Inferior parietal cortex (tissue), 1 donor: ENCODE data around the gene TAC3.
"Not testable (repeated sequence)": the region's sequence is repeated elsewhere in the genome, so short reads cannot be mapped to it uniquely, and the experiment has no call there.

ENCODE experiments used
- DNase-seq: peaks from one replicate; pipeline ENCODE4 v3.0.0-alpha.2; 2016; ENCODE audit errors: extremely low spot score

The TAC3 gene

GRCh38 chr12:57037264-57037663 is 20.9 kb upstream of the TAC3 start:
- no peak for DNase-seq

- no peak for DNase-seq
These were observed 17.1 kb upstream of the TAC3 start for GRCh38 chr12:57033431-57033830.

DNA sequence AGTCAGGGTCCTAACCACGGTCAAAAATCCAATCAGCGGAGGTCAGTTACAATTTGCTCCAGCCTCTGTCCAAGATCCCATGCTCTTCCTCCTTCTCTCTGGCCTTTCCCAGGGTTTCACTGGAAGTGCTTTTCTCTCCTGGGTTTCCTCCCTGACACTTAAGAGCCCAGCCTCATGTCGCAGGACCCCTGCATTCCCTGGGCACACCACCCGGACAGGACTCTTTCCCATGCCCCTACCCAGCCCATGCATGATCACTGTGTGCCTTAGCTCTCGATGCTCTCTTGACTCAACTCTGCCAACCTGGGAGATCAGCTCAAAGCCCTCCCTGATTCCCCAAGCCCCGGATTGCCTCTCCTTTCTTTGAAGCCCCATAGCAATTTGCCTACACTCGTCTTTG is 15.5 kb upstream of the TAC3 start:
- no peak for DNase-seq

DNA sequence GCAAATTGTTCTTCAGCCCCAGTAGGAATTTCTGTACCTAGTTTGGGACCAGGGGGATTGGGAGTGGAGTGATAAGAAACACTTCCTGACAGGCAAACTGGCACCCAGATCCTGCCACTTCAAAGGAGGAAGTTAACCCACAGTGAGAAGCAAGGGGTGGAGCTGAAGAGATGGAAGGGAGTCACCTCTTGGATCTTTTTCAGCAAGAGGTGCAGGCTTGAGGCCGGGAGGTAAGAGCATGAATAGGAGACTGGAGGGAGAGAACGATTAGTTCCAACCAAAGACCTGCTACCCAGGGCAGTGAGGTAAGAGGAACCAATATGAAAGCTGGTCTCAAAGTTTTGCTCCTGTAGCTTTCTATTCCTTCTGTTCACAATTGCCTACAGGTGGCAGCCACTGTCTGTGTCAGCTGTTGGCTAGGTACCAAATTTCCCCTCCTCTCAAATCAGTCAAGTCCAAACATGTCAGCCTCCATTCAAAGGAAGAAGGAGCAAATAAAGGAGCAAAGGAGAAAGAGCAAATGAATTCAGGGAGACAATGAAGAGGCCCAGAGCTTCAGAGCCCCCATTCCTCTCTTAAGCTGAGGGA is 14.9 kb upstream of the TAC3 start:
- DNase-seq = no peak

DNA sequence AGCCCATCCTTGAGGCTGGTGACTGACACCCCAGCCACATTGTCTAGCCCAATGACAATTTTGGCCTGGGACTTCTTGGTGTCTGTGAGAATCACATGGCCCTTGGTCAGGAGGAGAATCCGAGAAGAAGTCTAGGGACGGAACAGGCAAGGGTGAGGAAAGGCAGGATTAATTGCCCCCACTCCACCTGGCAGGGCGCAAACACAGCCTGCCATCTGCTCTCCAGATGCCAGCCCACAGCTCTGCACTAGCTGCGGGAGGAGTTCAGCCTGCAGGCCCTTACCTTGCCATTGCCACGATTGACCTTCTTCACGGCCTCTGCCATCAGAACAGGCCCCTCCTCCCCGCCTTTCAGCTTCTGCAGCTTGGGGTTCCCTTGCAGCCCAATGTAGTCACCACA is 13.1 kb upstream of the TAC3 start:
- DNase-seq = no peak

- DNase-seq = no peak
These were observed 11.4 kb upstream of the TAC3 start for GRCh38 chr12:57027805-57028153.

GRCh38 chr12:57027011-57027804 is 10.9 kb upstream of the TAC3 start:
- no peak for DNase-seq

DNA sequence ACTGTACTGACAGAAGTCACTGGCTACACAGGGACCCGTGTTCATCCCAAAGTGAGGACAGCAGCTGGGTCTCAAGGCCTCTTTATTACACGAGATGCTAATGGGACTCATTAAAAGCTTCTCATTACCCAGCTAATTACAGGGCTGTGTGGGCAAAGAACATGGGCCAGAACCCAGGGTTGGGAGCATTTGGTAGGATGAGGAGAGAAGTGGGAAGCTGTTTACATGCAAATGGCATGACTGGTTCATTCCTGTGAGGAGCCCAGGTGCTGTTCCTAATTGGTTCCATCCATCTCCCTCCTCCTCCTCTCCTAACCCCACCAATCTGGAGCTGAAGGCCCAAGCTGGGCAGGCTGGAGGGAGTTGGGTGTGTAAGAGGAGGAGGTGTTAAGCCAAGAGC is 8.9 kb upstream of the TAC3 start:
- no peak for DNase-seq

DNA sequence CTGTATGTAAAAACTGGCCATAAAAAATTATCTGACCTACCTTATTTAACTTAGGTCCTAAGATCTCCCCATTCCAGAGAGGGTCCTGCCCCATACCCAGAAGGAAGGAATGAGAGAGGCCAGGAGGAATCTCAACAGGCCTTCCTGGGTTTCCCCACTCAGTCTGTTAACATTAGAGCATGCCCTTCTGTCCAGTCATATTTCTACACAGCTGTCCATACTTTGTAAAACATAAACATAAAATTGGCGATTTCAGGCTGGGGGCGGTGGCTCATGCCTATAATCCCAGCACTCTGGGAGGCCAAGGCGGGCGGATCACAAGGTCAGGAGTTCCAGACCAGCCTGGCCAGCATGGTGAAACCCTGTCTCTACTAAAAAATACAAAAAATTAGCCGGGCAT is 6.0 kb upstream of the TAC3 start:
- not testable (repeated sequence) for DNase-seq

GRCh38 chr12:57019983-57020719 is 3.8 kb upstream of the TAC3 start:
- no peak for DNase-seq

DNA sequence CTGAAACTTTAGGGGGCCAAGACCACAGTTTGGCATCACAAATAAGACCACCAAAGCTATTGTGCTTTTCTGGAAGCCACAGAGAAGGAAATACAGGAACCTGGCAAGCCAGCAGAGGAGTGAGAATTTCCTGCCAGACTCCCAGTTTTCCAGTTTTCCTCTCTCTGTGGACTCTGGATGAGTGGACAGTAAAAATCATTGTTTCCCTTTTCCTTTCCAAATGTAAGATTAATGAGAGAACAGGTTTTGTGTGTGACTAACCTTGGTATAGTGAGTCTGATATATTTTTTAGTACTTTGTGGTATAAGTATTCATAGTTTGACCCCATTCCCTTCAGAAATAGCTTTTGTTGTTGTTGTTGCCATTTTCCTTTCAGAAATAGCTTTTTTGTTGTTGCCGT is 2.6 kb upstream of the TAC3 start:
- no peak for DNase-seq

DNA sequence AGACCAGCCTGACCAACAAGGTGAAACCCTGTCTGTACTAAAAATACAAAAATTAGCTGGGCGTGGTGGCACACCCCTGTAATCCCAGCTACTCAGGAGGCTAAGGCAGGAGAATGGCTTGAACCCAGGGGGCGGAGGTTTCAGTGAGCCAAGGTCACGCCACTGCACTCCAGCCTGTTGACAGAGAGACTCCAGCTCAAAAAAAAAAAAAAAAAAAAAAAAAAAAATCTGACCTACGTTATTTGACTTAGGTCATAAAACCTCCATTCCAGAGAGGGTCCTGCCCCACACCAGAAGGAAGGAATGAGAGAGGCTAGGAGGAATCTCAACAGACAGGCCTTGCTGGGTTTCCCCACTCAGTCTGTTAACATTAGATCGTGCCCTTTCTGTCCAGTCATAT is 2.0 kb upstream of the TAC3 start:
- not testable (repeated sequence) for DNase-seq

DNA sequence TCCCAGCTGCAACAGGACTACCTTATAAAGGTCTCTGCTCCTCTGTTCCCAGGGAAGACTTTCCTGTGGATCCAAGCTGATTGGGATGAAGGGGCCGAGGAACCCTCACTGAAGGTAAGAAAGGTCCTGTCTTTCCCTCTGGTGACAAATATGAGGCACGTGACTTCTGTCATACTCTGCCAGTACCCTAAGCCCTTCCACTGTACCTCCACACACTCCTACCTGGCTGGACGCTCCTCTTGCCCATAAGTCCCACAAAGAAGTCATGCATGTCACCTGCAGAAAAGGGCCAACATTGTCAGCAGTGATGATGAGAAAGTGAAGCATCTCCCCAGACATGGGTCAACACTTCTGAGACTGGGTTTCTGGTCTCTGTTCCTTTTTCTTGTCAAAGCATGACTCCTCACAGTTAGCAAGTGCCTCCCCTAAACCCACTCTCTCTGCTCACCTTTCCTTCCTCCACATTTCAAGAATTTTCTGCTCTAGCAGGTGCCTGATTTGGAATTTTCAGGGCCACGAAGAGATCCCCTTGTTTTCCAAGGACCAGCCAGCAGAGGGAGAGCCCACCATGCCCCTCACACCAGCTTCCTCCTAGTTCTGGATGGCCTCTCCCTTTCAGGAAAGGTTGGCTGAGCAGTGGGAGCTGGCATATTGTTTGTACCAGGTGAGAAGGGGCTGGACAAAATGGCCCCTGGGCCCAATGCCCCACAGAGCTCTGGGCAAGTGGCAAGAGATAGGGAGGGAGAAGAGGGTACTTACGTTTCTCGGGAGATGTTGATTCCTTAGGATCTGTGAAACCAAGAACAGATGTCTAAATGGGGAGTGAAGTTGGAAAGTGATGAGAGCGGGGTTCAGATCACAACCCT is 3.5 kb downstream of the TAC3 start:
- DNase-seq = no peak

DNA sequence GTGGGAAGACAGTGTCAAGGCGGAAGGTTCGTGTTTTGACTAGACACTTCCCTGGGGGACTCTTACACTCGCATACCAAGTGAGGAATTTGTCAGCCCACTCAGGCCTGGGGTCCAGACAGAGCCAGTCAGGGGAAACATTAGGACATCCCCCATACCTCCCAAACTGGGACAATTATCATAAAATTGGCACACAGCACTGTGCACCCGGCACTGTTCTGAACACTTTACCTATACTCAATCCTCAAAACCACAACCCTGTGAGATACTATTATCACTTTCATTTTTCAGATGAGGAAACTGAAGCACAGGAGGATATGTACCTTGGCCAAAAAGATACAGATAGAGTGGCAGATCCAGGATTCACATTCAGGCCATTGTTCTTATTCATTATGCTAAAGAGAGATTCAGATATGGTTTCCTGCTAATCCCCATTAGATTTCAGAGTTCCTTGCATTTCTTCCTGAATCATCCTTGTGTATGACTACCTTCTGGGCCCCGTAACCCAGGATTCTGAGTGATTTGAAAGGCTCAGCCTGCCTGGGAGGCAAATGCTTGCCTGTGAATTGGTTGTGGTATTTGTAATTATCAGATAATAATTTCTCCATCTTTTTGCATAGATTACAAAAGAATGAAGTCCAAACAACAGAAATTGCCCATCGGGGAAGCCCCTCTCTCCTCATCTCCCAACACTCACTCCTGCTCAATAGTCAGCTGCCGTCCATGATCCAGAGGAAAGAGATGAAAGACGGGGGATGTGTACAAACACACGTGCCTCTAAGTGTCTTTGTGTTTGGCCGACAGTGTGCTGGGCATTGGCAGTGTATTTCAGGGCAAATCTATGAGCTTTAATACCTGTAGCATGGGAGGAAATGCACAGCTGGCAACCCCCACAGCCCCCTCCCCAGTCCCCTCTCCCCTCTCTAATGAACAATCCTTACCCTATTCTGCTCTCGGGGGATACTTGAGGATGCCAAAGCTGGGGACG is 4.6 kb downstream of the TAC3 start:
- no peak for DNase-seq

- DNase-seq = no peak
These were observed 5.6 kb downstream of the TAC3 start for GRCh38 chr12:57010627-57011247.

DNA sequence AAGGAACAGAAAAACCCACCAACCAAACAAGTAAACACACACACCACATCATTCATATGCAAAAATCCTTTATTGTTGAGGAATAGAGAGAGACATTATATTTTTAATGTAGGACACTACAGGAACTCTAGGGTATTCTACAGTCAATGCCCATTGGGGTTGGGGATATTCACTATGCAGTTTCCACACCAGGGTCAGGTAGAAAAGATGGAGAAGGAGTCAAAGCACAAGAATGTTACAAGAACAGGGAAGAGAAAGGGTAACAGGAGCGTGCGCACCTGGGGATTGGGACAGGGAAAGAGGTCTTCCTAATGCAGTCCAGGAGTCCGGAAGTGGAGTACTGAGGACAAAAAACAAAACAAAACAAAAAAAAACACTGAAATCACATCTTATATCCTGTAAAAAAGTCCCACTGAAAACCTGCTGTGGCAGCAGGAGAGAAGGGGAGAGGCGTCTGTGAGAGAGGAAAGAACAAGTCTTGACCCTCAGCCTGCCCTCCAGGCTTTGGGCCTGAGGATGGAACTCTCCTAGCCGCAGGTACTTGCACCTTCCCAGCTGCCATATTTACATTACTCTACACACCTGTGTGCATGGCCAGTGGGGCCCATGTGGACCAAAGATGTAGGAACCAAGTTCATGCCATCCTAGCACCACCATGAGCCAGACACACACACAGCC is 6.2 kb downstream of the TAC3 start:
- DNase-seq = no peak

DNA sequence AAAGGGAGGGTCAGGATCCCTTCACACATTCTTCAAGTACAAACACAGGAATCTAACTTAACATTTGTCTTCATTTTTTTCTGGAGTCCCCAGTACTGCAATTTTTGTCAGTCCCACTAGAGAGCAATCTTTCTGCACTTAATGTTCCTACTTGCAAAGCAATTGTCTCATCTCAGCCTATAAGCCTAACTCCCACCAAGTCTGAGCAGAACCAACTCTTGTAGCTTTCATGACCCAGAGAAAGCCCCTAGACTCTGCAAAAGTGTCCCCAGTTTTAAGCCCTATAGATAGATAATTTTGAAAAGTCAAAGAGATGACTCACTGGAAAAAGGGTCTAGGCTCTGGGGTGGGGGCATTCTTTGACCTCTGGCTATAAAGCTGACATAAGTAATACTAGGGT is 8.2 kb downstream of the TAC3 start:
- peak; percentile 66 for DNase-seq

DNA sequence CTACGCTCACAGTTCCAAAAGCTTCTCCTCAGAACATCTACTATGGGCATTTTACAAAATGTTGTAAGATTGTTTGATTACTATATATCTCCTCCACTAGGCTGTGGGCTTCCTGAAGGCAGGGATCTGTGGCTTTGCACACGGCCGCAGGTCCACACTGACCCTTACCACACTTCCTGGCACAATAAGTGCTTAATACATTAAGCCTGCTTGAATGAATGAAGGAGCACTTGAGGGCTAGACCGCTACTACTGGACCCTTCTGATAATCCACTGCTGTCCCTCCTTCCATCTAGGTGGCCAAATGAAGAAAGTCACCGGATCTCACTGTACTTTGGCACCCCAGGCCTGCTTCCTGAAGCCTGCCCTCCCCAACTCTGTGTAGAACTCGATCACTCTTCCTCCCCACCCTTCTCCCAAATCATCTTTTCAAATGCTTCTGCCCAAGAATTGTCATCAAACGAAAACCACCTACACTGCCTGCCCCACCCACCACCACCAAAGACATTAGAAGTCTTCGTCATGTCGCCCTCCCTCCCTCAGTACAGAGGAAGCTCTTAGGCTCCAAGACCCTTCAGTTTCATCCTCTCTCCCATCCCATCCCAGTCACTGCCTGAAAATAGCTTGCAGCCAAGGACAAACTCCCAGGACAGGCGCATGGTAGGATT is 9.4 kb downstream of the TAC3 start:
- DNase-seq = no peak
